IPS-18a (cell line): Measurements from ENCODE around the gene ELMO1.

Experiments
- H3K27ac ChIP-seq: one replicate; pipeline ENCODE4 v1.5.1; 2013; ENCODE audit warnings: low read length
- H3K27me3 ChIP-seq: one replicate; pipeline ENCODE4 v1.6.1; 2013; ENCODE audit warnings: mild to moderate bottlenecking, low read length; ENCODE audit not compliant: control insufficient read depth, insufficient read depth
- H3K36me3 ChIP-seq: one replicate; pipeline ENCODE4 v1.6.1; 2013; ENCODE audit warnings: low read depth, low read length; ENCODE audit not compliant: control insufficient read depth
- H3K4me1 ChIP-seq: one replicate; pipeline ENCODE4 v1.6.1; 2013; ENCODE audit warnings: low read depth, low read length; ENCODE audit not compliant: control insufficient read depth
- H3K4me3 ChIP-seq: one replicate; pipeline ENCODE4 v1.5.1; 2013; ENCODE audit warnings: low read length
- H3K9ac ChIP-seq: one replicate; pipeline ENCODE4 v1.6.1; 2013; ENCODE audit warnings: mild to moderate bottlenecking, low read length, moderate library complexity
- H3K9me3 ChIP-seq: one replicate; pipeline ENCODE4 v1.6.1; 2013; ENCODE audit warnings: low read depth, low read length; ENCODE audit not compliant: control insufficient read depth

Gene ELMO1

DNA sequence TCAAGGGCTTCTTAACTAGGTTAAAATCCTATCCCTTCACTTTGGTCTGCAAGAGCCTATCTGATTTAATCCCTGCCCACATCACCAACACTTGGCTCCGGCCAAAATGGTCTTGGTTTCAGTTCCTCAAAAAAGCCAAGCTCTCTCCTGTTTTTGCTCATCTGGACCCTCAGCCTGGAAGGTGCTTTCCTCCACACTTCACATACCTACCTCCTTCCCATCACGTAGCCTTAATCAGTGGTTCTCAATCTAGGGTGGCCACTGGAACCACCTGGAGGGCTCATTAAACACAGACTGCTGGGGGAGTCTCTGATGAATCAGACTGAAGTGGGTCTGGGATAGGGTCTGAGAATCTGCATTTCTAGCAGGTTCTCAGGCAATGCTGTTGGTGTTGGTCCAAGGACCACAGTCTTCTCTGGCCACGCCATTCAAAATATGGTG is 497.4 kb downstream of the ELMO1 start:
- H3K9me3 ChIP-seq, result no peaks in the 10 kb centered on the region
- H3K36me3 ChIP-seq, result no peaks in the 10 kb centered on the region
- H3K9ac ChIP-seq, result no peak overlapping the region
- H3K27ac ChIP-seq, result no peak overlapping the region
- no peaks in the 10 kb centered on the region for H3K27me3 ChIP-seq
- peaks cover 9% of the 10 kb centered on the region for H3K4me1 ChIP-seq
- H3K4me3 ChIP-seq, result no peak overlapping the region

DNA sequence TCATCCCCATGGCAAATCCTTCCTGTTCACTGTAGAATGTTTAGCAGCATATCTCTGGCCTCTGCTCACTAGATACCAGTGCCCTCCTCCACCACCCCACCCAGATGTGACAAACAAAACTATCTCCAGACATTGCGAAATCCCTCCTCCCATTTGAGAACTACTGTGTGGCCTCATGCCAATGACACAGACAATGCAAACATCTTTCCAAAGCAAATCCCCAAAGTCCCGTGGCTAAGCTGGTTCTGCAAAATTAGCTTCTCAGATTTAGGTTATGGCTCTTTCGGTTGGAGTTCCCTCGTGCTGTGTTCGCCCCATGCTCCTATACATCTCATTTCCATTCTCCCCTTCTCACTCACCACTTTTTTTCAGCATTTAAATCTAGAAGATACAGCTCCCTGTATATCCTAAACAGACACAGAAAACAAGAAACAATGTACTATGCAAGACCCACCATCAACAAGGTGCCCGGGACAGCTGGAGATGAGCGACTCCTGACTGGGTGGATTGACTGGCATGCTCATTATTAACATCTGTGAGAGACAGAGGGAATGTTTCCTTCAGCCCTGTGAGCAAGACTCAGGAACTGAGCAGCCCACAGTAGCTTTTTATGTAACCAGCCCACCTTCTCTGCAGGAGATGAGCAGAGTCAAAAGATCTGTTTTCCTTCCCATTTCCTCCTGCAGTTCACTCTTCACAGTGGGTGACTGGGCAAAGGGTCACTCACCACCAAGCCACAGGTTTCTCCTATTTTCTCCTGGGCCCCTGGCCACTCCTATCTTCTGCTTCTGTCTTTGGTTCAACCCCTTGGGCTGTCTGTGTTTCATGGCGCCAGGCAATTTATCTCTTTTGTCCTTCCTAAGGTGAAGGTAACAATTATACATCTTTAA is 498.7 kb downstream of the ELMO1 start:
- Histone ChIP-seq H3K4me3 (no peak overlapping the region), H3K36me3 (no peaks in the 10 kb centered on the region), H3K4me1 (peaks cover 12% of the 10 kb centered on the region), H3K9me3 (no peaks in the 10 kb centered on the region), H3K27ac (no peak overlapping the region), H3K27me3 (no peaks in the 10 kb centered on the region), H3K9ac (no peak overlapping the region)

DNA sequence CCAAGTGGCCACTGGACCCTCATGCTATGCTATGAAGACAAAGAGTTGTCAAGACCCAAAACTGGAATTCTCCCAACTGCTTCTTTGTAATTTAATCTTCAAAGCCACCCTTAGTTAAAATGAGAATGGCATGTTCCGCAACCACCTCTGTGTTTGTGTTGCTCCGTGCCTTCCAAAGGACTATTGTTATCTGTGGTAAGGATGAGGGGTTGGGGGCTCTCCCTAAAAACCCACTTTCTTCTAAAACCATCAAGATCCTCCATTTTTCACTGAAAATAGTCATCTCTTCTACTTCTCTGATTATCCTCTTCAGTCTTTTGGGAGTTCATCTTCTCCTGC is 502.3 kb downstream of the ELMO1 start:
- Histone ChIP-seq H3K27me3 (no peaks in the 10 kb centered on the region), H3K9me3 (no peaks in the 10 kb centered on the region), H3K4me1 (peaks cover 12% of the 10 kb centered on the region), H3K36me3 (no peaks in the 10 kb centered on the region), H3K27ac (no peak overlapping the region), H3K9ac (no peak overlapping the region), H3K4me3 (no peak overlapping the region)

DNA sequence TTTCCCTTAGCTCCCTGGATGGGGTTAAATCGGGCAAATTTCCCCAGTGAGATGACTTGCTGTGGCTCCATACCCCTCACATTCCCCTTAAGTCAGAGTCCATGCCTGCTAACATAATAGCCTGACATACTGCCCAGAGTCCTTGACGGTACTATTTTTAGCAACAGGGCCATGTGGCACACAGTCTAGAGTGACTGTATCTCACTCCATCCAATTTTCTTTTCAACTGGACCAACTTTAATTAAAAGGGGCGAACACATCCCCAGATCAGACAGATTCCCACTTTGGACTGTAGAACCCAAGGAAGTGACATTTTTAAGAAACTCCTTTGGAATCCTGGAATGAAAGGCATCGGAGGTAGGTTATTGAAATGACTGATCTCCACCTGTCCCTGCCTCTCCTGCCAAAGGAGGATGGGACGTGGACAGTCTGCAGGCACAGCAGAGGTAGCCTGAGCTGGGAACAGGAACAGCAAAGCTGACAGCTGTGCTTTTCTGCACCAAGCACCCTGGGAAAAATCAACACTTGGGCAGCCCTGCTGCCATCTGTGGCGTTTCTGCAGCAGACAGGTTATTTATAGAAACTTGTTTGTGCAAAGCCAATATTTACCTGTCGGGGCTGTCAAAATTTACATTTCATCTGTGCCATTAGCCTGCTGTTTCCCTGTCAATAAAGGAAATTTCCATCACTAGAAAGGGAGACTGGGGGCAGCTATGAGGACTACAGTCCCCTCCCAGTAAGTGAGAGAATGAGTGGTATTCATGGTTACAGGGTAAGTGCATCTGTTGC is 502.9 kb downstream of the ELMO1 start:
- H3K9ac ChIP-seq, result no peak overlapping the region
- no peaks in the 10 kb centered on the region for H3K36me3 ChIP-seq
- no peak overlapping the region for H3K4me3 ChIP-seq
- H3K27ac ChIP-seq, result no peak overlapping the region
- H3K9me3 ChIP-seq, result no peaks in the 10 kb centered on the region
- H3K4me1 ChIP-seq, result peaks cover 12% of the 10 kb centered on the region
- no peaks in the 10 kb centered on the region for H3K27me3 ChIP-seq

DNA sequence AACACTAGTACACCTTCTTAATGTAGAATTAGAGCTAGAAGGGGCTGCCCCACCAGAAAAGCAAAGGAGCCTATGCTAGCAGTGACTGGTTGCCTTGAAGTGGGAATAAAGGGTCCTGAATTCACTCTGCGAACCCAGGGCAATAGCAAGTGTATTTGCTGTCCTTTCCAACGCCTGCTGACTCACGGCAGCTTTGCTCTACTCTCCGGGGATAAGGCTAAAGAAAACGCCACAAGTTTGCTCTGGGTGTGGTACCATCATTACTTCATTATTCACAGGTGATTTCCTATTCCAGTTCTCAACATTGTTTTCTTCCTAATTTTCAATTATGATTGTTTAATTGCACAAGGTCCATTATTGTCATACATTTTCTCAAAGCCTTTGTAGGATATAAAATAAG is 503.8 kb downstream of the ELMO1 start:
- Histone ChIP-seq H3K4me1 (peaks cover 10% of the 10 kb centered on the region), H3K27ac (no peak overlapping the region), H3K4me3 (no peak overlapping the region), H3K36me3 (no peaks in the 10 kb centered on the region), H3K27me3 (no peaks in the 10 kb centered on the region), H3K9ac (no peak overlapping the region), H3K9me3 (no peaks in the 10 kb centered on the region)

DNA sequence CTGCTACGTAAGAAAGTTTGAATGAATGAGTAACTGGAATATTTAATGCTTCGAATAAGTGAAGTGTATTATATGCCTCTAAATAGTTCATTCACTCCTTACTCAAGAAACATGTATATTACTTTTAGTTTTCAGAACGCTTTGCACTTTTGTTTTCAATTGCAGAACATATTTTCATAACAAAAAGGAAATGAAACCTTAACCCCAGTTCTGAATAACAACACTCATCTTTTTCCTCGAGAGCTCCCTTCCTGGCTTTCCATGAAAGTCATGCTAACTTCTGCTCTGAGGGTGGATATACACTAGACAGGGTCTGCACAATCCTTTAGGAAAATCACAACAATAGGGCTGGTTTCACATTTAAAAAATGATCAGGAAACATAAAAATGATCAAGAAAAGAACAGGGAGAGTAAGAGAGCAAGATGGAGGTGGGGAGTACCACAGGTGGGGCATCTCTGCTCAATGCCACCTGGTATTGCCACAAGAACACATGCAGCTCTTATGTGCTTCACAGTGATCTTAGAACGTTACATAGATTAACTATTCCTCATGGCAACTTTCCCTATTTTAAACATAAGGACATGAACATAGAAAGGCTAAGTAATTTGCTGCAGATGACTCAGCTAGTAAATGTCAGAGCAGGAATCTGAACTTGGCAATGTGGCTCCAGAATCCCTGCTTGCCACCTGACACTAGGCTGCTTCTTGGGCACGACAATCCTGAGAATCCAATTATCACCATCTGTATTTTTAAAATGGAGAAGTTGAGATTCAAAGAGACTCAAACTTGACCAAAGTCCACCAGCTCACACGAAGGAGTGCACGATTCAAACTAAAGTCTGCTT is 504.9 kb downstream of the ELMO1 start:
- Histone ChIP-seq H3K9me3 (no peaks in the 10 kb centered on the region), H3K4me3 (no peak overlapping the region), H3K36me3 (no peaks in the 10 kb centered on the region), H3K27me3 (no peaks in the 10 kb centered on the region), H3K27ac (no peak overlapping the region), H3K9ac (no peak overlapping the region), H3K4me1 (peaks cover 7% of the 10 kb centered on the region)

DNA sequence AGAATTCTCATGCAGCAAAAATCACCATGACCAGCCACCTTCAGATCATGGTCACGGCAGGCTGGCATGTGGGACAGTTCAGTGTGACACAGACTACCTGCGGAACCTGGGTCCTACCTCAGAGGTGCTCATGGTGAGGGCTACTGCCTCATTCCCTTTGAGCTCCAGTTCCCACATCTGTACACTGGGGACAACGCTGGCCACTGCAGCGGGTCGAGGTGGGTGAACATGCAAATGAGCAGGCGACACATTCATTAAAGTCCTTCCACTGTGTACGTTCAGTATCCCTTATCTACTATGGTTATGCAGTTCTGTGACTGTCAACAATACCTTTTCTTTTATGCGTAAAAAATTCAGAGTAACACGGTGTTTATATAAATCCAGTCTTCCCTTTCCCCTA is 505.7 kb downstream of the ELMO1 start:
- H3K4me3 ChIP-seq, result no peak overlapping the region
- no peak overlapping the region for H3K27ac ChIP-seq
- no peaks in the 10 kb centered on the region for H3K9me3 ChIP-seq
- H3K9ac ChIP-seq, result no peak overlapping the region
- H3K27me3 ChIP-seq, result no peaks in the 10 kb centered on the region
- no peaks in the 10 kb centered on the region for H3K36me3 ChIP-seq
- H3K4me1 ChIP-seq, result peaks cover 7% of the 10 kb centered on the region

DNA sequence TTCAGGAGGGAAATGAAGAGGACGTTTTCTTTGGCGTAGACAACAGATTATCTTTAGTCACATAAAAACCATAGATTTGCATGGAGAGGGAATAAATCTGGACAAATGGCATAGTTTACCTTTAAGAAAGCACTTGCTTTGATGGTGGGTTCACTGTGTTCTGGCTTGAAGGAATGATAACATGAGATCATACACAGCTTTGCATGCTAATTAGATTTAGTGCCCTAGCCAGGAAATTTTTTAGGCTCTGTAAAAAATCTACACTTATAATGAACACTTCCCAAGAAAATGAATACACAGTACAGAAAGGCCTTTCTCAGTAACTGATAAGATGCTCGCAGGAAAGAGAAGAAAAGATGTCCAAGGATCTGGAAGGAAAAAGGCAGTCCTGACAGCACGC is 506.1 kb downstream of the ELMO1 start:
- Histone ChIP-seq H3K4me3 (no peak overlapping the region), H3K27me3 (no peaks in the 10 kb centered on the region), H3K27ac (no peak overlapping the region), H3K4me1 (peaks cover 7% of the 10 kb centered on the region), H3K9me3 (peaks cover under 1% of the 10 kb centered on the region), H3K9ac (no peak overlapping the region), H3K36me3 (no peaks in the 10 kb centered on the region)

DNA sequence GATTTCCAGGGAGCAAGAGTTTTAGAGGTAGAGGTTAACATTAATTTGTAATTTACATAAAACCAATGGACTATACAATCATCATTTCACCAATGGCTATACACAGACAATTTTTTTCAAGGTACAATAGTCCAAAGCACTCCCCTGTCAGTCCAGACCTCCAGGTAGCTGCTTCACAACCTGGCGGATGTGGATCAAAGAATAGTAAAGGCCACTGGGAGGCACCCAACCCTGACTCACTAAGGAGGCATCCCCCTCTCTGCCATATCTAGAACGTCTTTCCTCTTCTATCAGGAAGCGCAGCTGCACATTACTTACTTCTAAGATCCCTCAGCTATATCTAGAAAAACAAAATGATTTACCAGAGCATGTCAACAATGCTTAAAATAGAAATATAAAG is 506.6 kb downstream of the ELMO1 start:
- Histone ChIP-seq H3K27ac (no peak overlapping the region), H3K27me3 (no peaks in the 10 kb centered on the region), H3K4me1 (peaks cover 7% of the 10 kb centered on the region), H3K9ac (no peak overlapping the region), H3K36me3 (no peaks in the 10 kb centered on the region), H3K4me3 (no peak overlapping the region), H3K9me3 (peaks cover 5% of the 10 kb centered on the region)

DNA sequence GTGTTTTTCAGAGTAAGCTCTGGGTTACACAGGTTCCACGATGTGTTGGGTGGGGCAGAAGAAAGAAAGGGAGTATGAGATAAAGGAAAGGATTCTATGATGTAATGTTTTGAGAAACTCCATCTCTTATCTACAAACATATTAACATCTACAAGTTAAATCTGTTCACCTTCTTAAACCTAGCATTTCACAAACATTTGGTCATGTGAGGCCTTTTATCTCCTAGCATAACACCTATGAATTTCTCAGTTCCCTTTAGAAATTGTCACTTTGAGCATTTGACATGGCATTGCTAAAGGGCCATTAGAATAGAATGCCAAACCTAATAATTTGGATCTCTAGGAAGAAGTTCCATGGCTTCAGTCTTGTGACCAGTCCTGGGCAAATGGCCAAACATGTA is 507.3 kb downstream of the ELMO1 start:
- H3K9ac ChIP-seq, result no peak overlapping the region
- H3K27ac ChIP-seq, result no peak overlapping the region
- peaks cover 5% of the 10 kb centered on the region for H3K4me1 ChIP-seq
- H3K27me3 ChIP-seq, result no peaks in the 10 kb centered on the region
- H3K36me3 ChIP-seq, result no peaks in the 10 kb centered on the region
- peaks cover 5% of the 10 kb centered on the region for H3K9me3 ChIP-seq
- H3K4me3 ChIP-seq, result no peak overlapping the region

DNA sequence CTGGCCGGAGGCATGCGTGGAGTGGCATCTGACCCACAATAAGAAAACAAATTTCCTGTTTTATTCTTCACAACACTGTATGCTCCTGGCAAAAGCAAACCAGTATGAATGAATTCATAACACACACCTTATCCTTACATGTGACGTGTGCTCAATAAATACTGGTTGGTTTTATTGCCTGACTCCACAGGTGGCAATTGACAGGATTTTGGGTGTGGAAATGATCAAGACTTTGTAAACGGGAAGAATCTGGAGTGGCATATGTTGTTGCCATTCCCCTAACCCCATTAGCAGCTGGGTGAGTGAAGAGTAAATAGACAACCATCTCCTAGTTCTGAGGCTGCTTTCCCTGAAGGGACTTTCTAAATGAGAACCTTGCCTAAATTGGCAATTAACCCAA is 508.8 kb downstream of the ELMO1 start:
- peaks cover 5% of the 10 kb centered on the region for H3K9me3 ChIP-seq
- no peak overlapping the region for H3K9ac ChIP-seq
- H3K27ac ChIP-seq, result no peak overlapping the region
- no peaks in the 10 kb centered on the region for H3K27me3 ChIP-seq
- no peak overlapping the region for H3K4me3 ChIP-seq
- H3K36me3 ChIP-seq, result no peaks in the 10 kb centered on the region
- no peaks in the 10 kb centered on the region for H3K4me1 ChIP-seq
